Lung (tissue), 12 donors: ENCODE data around the gene PRF1. TPM values are rescaled to one million over a fixed set of nuclear protein-coding genes. Genes with fewer than 3 reads are reported as not detected.

Experiments
- ATAC-seq: fragments of 200-7000 bp; cut with Tn5 transposase; one replicate; pipeline ENCODE4 v1.9.1; 2020; ENCODE audit warnings: moderate number of reproducible peaks; ENCODE audit not compliant: insufficient read depth, low FRiP score
- DNase-seq, 3 donors: peaks; one replicate each; pipeline ENCODE4 v3.0.0-alpha.2; 2013 to 2017
- H3K27ac ChIP-seq, 2 donors: one replicate each; pipeline ENCODE4 v1.5.1; 2013; ENCODE audit warnings: mild to moderate bottlenecking in 2 of 2, moderate library complexity in 2 of 2, control low read depth in 1 of 2, inconsistent platforms in 1 of 2, low read depth in 1 of 2, low read length in 1 of 2
- H3K27me3 ChIP-seq, 3 donors: one replicate each; pipeline ENCODE4 v1.5.1; 2013; ENCODE audit warnings: low read length in 2 of 3; ENCODE audit not compliant: control insufficient read depth in 3 of 3, insufficient read depth in 3 of 3
- H3K36me3 ChIP-seq, 4 donors: one replicate each; pipeline ENCODE4 v1.5.1; 2013; ENCODE audit warnings: low read length in 4 of 4, mild to moderate bottlenecking in 1 of 4, moderate library complexity in 1 of 4; ENCODE audit not compliant: control insufficient read depth in 4 of 4, insufficient read depth in 4 of 4
- H3K4me1 ChIP-seq, 5 donors: one replicate each; pipeline ENCODE4 v1.5.1; 2013; ENCODE audit warnings: low read length in 5 of 5, mild to moderate bottlenecking in 2 of 5, moderate library complexity in 1 of 5; ENCODE audit not compliant: control insufficient read depth in 5 of 5, insufficient read depth in 5 of 5
- H3K4me3 ChIP-seq: one replicate; pipeline ENCODE4 v1.5.1; 2013; ENCODE audit warnings: mild to moderate bottlenecking, control low read depth, moderate library complexity
- H3K9ac ChIP-seq, 2 donors: one replicate each; pipeline ENCODE4 v1.5.1; 2013; ENCODE audit warnings: low read length in 2 of 2, control low read depth in 1 of 2; ENCODE audit not compliant: insufficient read depth in 1 of 2
- H3K9me3 ChIP-seq, 4 donors: one replicate each; pipeline ENCODE4 v1.5.1; 2013; ENCODE audit warnings: low read length in 3 of 4, mild to moderate bottlenecking in 1 of 4, moderate library complexity in 1 of 4; ENCODE audit not compliant: control insufficient read depth in 4 of 4, insufficient read depth in 3 of 4
- CTCF ChIP-seq: IDR thresholded peaks from 2 replicates; pipeline ENCODE4 v1.5.1; 2012; ENCODE audit warnings: mild to moderate bottlenecking; ENCODE audit errors: control extremely low read depth, extremely low read depth
- WGBS, 2 donors: extraction: QIAGEN DNeasy Blood & Tissue Kit; methylation state at CpG; one replicate each; pipeline ENCODE4 v1.1.7; 2013; 5-methylcytosine and 5-hydroxymethylcytosine counted together
- polyA plus RNA-seq, 2 donors: library from polyadenylated mRNA; stranded (reverse); fragments of 200-250 nt; gene quantifications; one replicate each; pipeline ENCODE4 v1.2.1, GENCODE V29; 2013
- total RNA-seq, 2 donors: library from RNA; depleted of rRNA in 1 of 2; stranded (reverse); fragments of >200 nt in 1 of 2; gene quantifications; one replicate each; pipeline ENCODE4 v1.2.1, GENCODE V29; 2014 to 2021
- donor health status: control.
- donor health status: control.
- donor health status: Bipolar disorder and iron deficiency.
- donor health status: healthy.
- donor health status: DM: yes; HTN: yes; CAD: no.

The PRF1 gene
- total and polyA plus RNA-seq, 4 donors, result 3.2 to 11.5 (median 7.3) TPM

GRCh38 chr10:70622541-70622940 lies 20.0 kb upstream of the PRF1 start:
- no peaks in the 10 kb centered on the region for H3K27me3 ChIP-seq
- no peak overlapping the region for H3K9ac ChIP-seq
- 74 to 97% methylated on average over 3 of the region's 3 CpGs for WGBS, 2 donors
- H3K4me1 ChIP-seq, result no peaks in the 10 kb centered on the region
- DNase-seq (no peak), ATAC-seq (no peak)
- no peak for TF ChIP-seq CTCF
- H3K27ac ChIP-seq, result no peak overlapping the region
- H3K4me3 ChIP-seq, result no peak overlapping the region
- no peaks in the 10 kb centered on the region for H3K36me3 ChIP-seq
- H3K9me3 ChIP-seq, result peaks cover 0 to 3% (median 0%) of the 10 kb centered on the region in 4 donors

GRCh38 chr10:70621503-70622078 lies 19.1 kb upstream of the PRF1 start:
- DNase-seq (no peak), ATAC-seq (no peak)
- H3K4me3 ChIP-seq, result no peak overlapping the region
- no peaks in the 10 kb centered on the region for H3K4me1 ChIP-seq
- H3K9ac ChIP-seq, result no peak overlapping the region
- peaks cover 0 to 3% (median 0%) of the 10 kb centered on the region in 4 donors for H3K9me3 ChIP-seq
- no peaks in the 10 kb centered on the region for H3K36me3 ChIP-seq
- WGBS, 2 donors, result 75 to 81% methylated on average over 4 of the region's 4 CpGs
- H3K27me3 ChIP-seq, result no peaks in the 10 kb centered on the region
- TF ChIP-seq CTCF, result no peak
- no peak overlapping the region for H3K27ac ChIP-seq

- H3K9ac ChIP-seq, result no peak overlapping the region
- H3K36me3 ChIP-seq, result no peaks in the 10 kb centered on the region
- H3K4me1 ChIP-seq, result no peaks in the 10 kb centered on the region
- H3K27ac ChIP-seq, result no peak overlapping the region
- H3K4me3 ChIP-seq, result no peak overlapping the region
- ATAC-seq, result no peak
- no peak for TF ChIP-seq CTCF
- H3K9me3 ChIP-seq, result peaks cover 0 to 3% (median 0%) of the 10 kb centered on the region in 4 donors
- DNase-seq, result no peak
- H3K27me3 ChIP-seq, result no peaks in the 10 kb centered on the region
These were observed 17.4 kb upstream of the PRF1 start for GRCh38 chr10:70620020-70620289.
